ENCODE data around the gene SPRYD4.

Gene SPRYD4

GRCh38 chr12:56521590-56522371 lies 53.4 kb downstream of the SPRYD4 start, which contains the start of gene RBMS2:
RBMS2 (plus strand) TSS chr12:56521820; CDS start chr12:56522024, 204 bp downstream.
- H3K36me3 ChIP-seq (ENCODE audit: control insufficient read depth, insufficient read depth, low read length, severe bottlenecking), result no peaks in the 10 kb centered on the region
- no peaks in the 10 kb centered on the region for H3K27me3 ChIP-seq (replicated peaks; ENCODE audit: control insufficient read depth, insufficient read depth, low read length)
- no peaks in the 10 kb centered on the region for H3K9me3 ChIP-seq (ENCODE audit: control insufficient read depth, low read length)
- H3K4me1 ChIP-seq (ENCODE audit: control insufficient read depth, insufficient read depth, low read length), result peaks cover 31% of the 10 kb centered on the region
- peak within 1 kb of the TSS; percentile 97 for H3K9ac ChIP-seq (ENCODE audit: low read length)
- DNase-seq (ENCODE audit: low read depth), result peak; percentile 97
- H3K4me3 ChIP-seq (ENCODE audit: low read length), result peak within 1 kb of the TSS; percentile 88

GRCh38 chr12:56522411-56523193 lies 54.2 kb downstream of the SPRYD4 start:
- Histone ChIP-seq H3K27me3 (replicated peaks; ENCODE audit: control insufficient read depth, insufficient read depth, low read length) (no peaks in the 10 kb centered on the region), H3K9ac (ENCODE audit: low read length) (peak overlapping the region; percentile 97), H3K4me3 (ENCODE audit: low read length) (peak overlapping the region; percentile 88), H3K9me3 (ENCODE audit: control insufficient read depth, low read length) (no peaks in the 10 kb centered on the region), H3K36me3 (ENCODE audit: control insufficient read depth, insufficient read depth, low read length, severe bottlenecking) (no peaks in the 10 kb centered on the region), H3K4me1 (ENCODE audit: control insufficient read depth, insufficient read depth, low read length) (peaks cover 35% of the 10 kb centered on the region)
- peak; percentile 49 for DNase-seq (ENCODE audit: low read depth)

- Histone ChIP-seq H3K36me3 (ENCODE audit: control insufficient read depth, insufficient read depth, low read length, severe bottlenecking) (no peaks in the 10 kb centered on the region), H3K27me3 (replicated peaks; ENCODE audit: control insufficient read depth, insufficient read depth, low read length) (no peaks in the 10 kb centered on the region), H3K4me3 (ENCODE audit: low read length) (no peak overlapping the region), H3K9ac (ENCODE audit: low read length) (no peak overlapping the region), H3K4me1 (ENCODE audit: control insufficient read depth, insufficient read depth, low read length) (peaks cover 31% of the 10 kb centered on the region), H3K9me3 (ENCODE audit: control insufficient read depth, low read length) (no peaks in the 10 kb centered on the region)
- peak; percentile 14 for DNase-seq (ENCODE audit: low read depth)
Measured at GRCh38 chr12:56528846-56529245, 60.5 kb downstream of the SPRYD4 start.

Data from adipocyte (in vitro differentiated cells).